H9 (cell line): ENCODE results near the gene TBC1D1. TPM values are rescaled to one million over a fixed set of nuclear protein-coding genes. Genes with fewer than 3 reads are reported as not detected.
A peak's percentile ranks its signal among the peaks of the same experiment; 100 is the strongest.

Experiments
- DNase-seq: peaks from one replicate; pipeline ENCODE4 v3.0.0-alpha.2; 2017
- H2AFZ ChIP-seq: one replicate; pipeline ENCODE4 v1.6.1; 2013; ENCODE audit warnings: mild to moderate bottlenecking, low read length, control low read depth, moderate library complexity
- H2AK5ac ChIP-seq: 2 replicates; pipeline ENCODE4 v1.6.1; 2013; ENCODE audit warnings: low read length, control low read depth, mixed read lengths; ENCODE audit not compliant: insufficient read length
- H2BK120ac ChIP-seq: one replicate; pipeline ENCODE4 v1.6.1; 2013; ENCODE audit warnings: low read depth, mild to moderate bottlenecking, low read length, control low read depth, inconsistent platforms; ENCODE audit not compliant: poor library complexity, severe bottlenecking
- H2BK12ac ChIP-seq: 2 replicates; pipeline ENCODE4 v1.6.1; 2013; ENCODE audit warnings: low read length, control low read depth, mixed read lengths, low read depth; ENCODE audit not compliant: insufficient read length
- H2BK15ac ChIP-seq: 2 replicates; pipeline ENCODE4 v1.6.1; 2013; ENCODE audit warnings: low read depth, low read length, control low read depth
- H2BK20ac ChIP-seq: one replicate; pipeline ENCODE4 v1.6.1; 2013; ENCODE audit warnings: low read depth, mild to moderate bottlenecking, low read length, control low read depth, inconsistent platforms; ENCODE audit not compliant: poor library complexity, severe bottlenecking
- H2BK5ac ChIP-seq: 2 replicates; pipeline ENCODE4 v1.6.1; 2013; ENCODE audit warnings: low read length, control low read depth, mixed read lengths; ENCODE audit not compliant: insufficient read length
- H3K14ac ChIP-seq: 2 replicates; pipeline ENCODE4 v1.6.1; 2013; ENCODE audit warnings: low read length, control low read depth; ENCODE audit not compliant: insufficient read depth
- H3K18ac ChIP-seq: 2 replicates; pipeline ENCODE4 v1.6.1; 2013; ENCODE audit warnings: low read depth, mild to moderate bottlenecking, mixed read lengths, low read length, control low read depth; ENCODE audit not compliant: insufficient read length
- H3K23ac ChIP-seq: 2 replicates; pipeline ENCODE4 v1.6.1; 2013; ENCODE audit warnings: low read length, control low read depth, mixed read lengths, low read depth; ENCODE audit not compliant: insufficient read length
- H3K23me2 ChIP-seq: 2 replicates; pipeline ENCODE4 v1.6.1; 2013; ENCODE audit warnings: low read depth, mild to moderate bottlenecking, mixed read lengths, low read length, control low read depth; ENCODE audit not compliant: insufficient read length, poor library complexity, severe bottlenecking
- H3K27ac ChIP-seq: 2 replicates; pipeline ENCODE4 v1.5.1; 2013; ENCODE audit warnings: low read length, control low read depth, mixed read lengths, low read depth; ENCODE audit not compliant: insufficient read length
- H3K27me3 ChIP-seq: 2 replicates; pipeline ENCODE4 v1.6.1; 2013; ENCODE audit warnings: low read length, control low read depth, inconsistent platforms; ENCODE audit not compliant: insufficient read depth
- H3K4ac ChIP-seq: 2 replicates; pipeline ENCODE4 v1.6.1; 2013; ENCODE audit warnings: low read depth, mild to moderate bottlenecking, control low read depth, inconsistent platforms, low read length, moderate library complexity
- H3K4me1 ChIP-seq: 2 replicates; pipeline ENCODE4 v1.6.1; 2013; ENCODE audit warnings: low read length, control low read depth, inconsistent platforms; ENCODE audit not compliant: insufficient read depth
- H3K4me2 ChIP-seq: 2 replicates; pipeline ENCODE4 v1.6.1; 2013; ENCODE audit warnings: low read length, control low read depth, mixed read lengths; ENCODE audit not compliant: insufficient read length, insufficient read depth
- H3K56ac ChIP-seq: 2 replicates; pipeline ENCODE4 v1.6.1; 2013; ENCODE audit warnings: low read depth, mild to moderate bottlenecking, mixed read lengths, low read length, control low read depth; ENCODE audit not compliant: insufficient read length
- H3K79me1 ChIP-seq: 2 replicates; pipeline ENCODE4 v1.6.1; 2013; ENCODE audit warnings: low read depth, mild to moderate bottlenecking, moderate library complexity, low read length, control low read depth, inconsistent platforms; ENCODE audit not compliant: insufficient read depth, poor library complexity, severe bottlenecking
- H3K79me2 ChIP-seq: 2 replicates; pipeline ENCODE4 v1.6.1; 2013; ENCODE audit warnings: low read length, control low read depth, inconsistent platforms; ENCODE audit not compliant: insufficient read depth
- H3K9ac ChIP-seq: 2 replicates; pipeline ENCODE4 v1.6.1; 2013; ENCODE audit warnings: low read length, control low read depth, mixed read lengths; ENCODE audit not compliant: insufficient read length; ENCODE audit errors: extremely low read depth
- H3K9me3 ChIP-seq: one replicate; pipeline ENCODE4 v1.6.1; 2013; ENCODE audit warnings: low read depth, low read length, inconsistent platforms; ENCODE audit not compliant: control insufficient read depth
- H3T11ph ChIP-seq: one replicate; pipeline ENCODE4 v1.6.1; 2013; ENCODE audit warnings: mild to moderate bottlenecking, low read length, control low read depth, inconsistent platforms
- H4K20me1 ChIP-seq: one replicate; pipeline ENCODE4 v1.6.1; 2013; ENCODE audit not compliant: control insufficient read depth, insufficient read length, insufficient read depth
- H4K5ac ChIP-seq: 2 replicates; pipeline ENCODE4 v1.6.1; 2013; ENCODE audit warnings: low read depth, mild to moderate bottlenecking, mixed read lengths, low read length, control low read depth; ENCODE audit not compliant: insufficient read length
- H4K8ac ChIP-seq: replicated peaks from 2 replicates; pipeline ENCODE4 v1.6.1; 2013; ENCODE audit warnings: low read length, control low read depth, mixed read lengths, low read depth; ENCODE audit not compliant: insufficient read length
- H4K91ac ChIP-seq: 2 replicates; pipeline ENCODE4 v1.6.1; 2013; ENCODE audit warnings: low read depth, mild to moderate bottlenecking, moderate library complexity, mixed read lengths, low read length, control low read depth; ENCODE audit not compliant: insufficient read length
- H3K27ac Mint-ChIP-seq, 3 experiments: 2 replicates in 2 of 3; 3 replicates in 1 of 3; pipeline ENCODE4 v1.8.0; 2020 to 2021; ENCODE audit warnings: mixed read lengths in 3 of 3, mild to moderate bottlenecking in 1 of 3, moderate library complexity in 1 of 3
- H3K27me3 Mint-ChIP-seq: 2 replicates; pipeline ENCODE4 v1.8.0; 2021; ENCODE audit warnings: low read depth, mild to moderate bottlenecking, moderate library complexity, mixed read lengths
- H3K36me3 Mint-ChIP-seq, 3 experiments: 2 replicates in 2 of 3; 3 replicates in 1 of 3; pipeline ENCODE4 v1.8.0; 2020 to 2021; ENCODE audit warnings: low read depth in 3 of 3, mixed read lengths in 3 of 3; ENCODE audit not compliant: insufficient read depth in 1 of 3
- H3K4me1 Mint-ChIP-seq, 2 experiments: 2 replicates each; pipeline ENCODE4 v1.8.0; 2020; ENCODE audit warnings: mixed read lengths in 2 of 2
- H3K4me3 Mint-ChIP-seq, 2 experiments: 2 replicates in 1 of 2; 3 replicates in 1 of 2; pipeline ENCODE4 v1.8.0; 2020 to 2021; ENCODE audit warnings: mild to moderate bottlenecking in 2 of 2, mixed read lengths in 2 of 2, moderate library complexity in 1 of 2
- H3K9me3 Mint-ChIP-seq, 2 experiments: 2 replicates in 1 of 2; 3 replicates in 1 of 2; pipeline ENCODE4 v1.8.0; 2020; ENCODE audit warnings: mild to moderate bottlenecking in 2 of 2, mixed read lengths in 2 of 2, moderate library complexity in 1 of 2
- CTCF ChIP-seq: fragments of 200-600 bp; sonication (generic); conservative IDR thresholded peaks from 3 replicates; pipeline ENCODE4 v1.8.0; 2021; ENCODE audit warnings: antibody characterized with exemption, mild to moderate bottlenecking
- WGBS: extraction: QIAGEN DNeasy Blood & Tissue Kit; methylation state at CpG from one replicate; pipeline ENCODE4 v1.1.7; 2013; ENCODE audit warnings: missing lambda C conversion rate, low lambda C conversion rate, mixed read lengths; ENCODE audit not compliant: insufficient read length; ENCODE audit errors: extremely low coverage; 5-methylcytosine and 5-hydroxymethylcytosine counted together
- total RNA-seq: library from RNA; stranded (reverse); gene quantifications from 2 replicates; pipeline ENCODE4 v1.2.1, GENCODE V29; 2021

Gene TBC1D1
- total RNA-seq, 1 experiment from 2014 or later: 109 TPM

- H4K8ac ChIP-seq: no peak overlapping the region
- H3K9ac ChIP-seq: no peak overlapping the region
- H2AFZ ChIP-seq: no peak overlapping the region
- peaks cover 12% of the 10 kb centered on the region; the same call in 1 of the 2 replicates for H3K4me1 ChIP-seq
- H3K4ac ChIP-seq: no peak overlapping the region
- no peak for DNase-seq
- no CpG with 5 or more reads among the region's 8 CpGs for WGBS
- no peak overlapping the region for H3K27ac ChIP-seq
- H2BK120ac ChIP-seq: no peak overlapping the region
- no peak overlapping the region for H3K23ac ChIP-seq
- no peaks in the 10 kb centered on the region for H3K9me3 ChIP-seq
- peaks cover 0 to 7% (median 5%) of the 10 kb centered on the region in 3 experiments; a peak in 5 of 7 replicates for H3K36me3 Mint-ChIP-seq
- H3K27ac Mint-ChIP-seq: peak overlapping the region; percentile 59 to 80 (median 63); a peak in 6 of 7 replicates
- no peaks in the 10 kb centered on the region for H3K9me3 Mint-ChIP-seq
- H3K4me2 ChIP-seq: no peak overlapping the region
- H2BK20ac ChIP-seq: no peak overlapping the region
- H3K14ac ChIP-seq: peak overlapping the region; percentile 62; the same call in 1 of the 2 replicates
- H3K4me1 Mint-ChIP-seq: peaks cover 65 to 73% of the 10 kb centered on the region in 2 experiments
- H3K27me3 Mint-ChIP-seq: no peaks in the 10 kb centered on the region
- H4K20me1 ChIP-seq: no peaks in the 10 kb centered on the region
- no peak overlapping the region for H3T11ph ChIP-seq
- no peak overlapping the region for H2BK15ac ChIP-seq
- H3K18ac ChIP-seq: no peak overlapping the region
- no peak overlapping the region for H2BK5ac ChIP-seq
- H4K5ac ChIP-seq: no peak overlapping the region
- no peak overlapping the region for H3K56ac ChIP-seq
- H3K23me2 ChIP-seq: no peaks in the 10 kb centered on the region
- no peak overlapping the region for H4K91ac ChIP-seq
- H2BK12ac ChIP-seq: no peak overlapping the region
- no peaks in the 10 kb centered on the region for H3K79me1 ChIP-seq
- H3K79me2 ChIP-seq: peaks cover 4% of the 10 kb centered on the region; the same call in 1 of the 2 replicates
- TF ChIP-seq CTCF: no peak
- H3K4me3 Mint-ChIP-seq: no peak overlapping the region
- H3K27me3 ChIP-seq: no peaks in the 10 kb centered on the region
- no peak overlapping the region for H2AK5ac ChIP-seq
These were observed 100.9 kb downstream of the TBC1D1 start for GRCh38 chr4:37991623-37992410.
